GM12865 (cell line): ENCODE results near the gene BCAS4.

Source experiments
- DNase-seq: peaks from one replicate; pipeline ENCODE4 v3.0.0; 2010; ENCODE audit warnings: low read depth
- H3K4me3 ChIP-seq: 2 replicates; pipeline ENCODE4 v1.5.1; 2011; ENCODE audit warnings: mild to moderate bottlenecking, low read depth, low read length, control low read depth
- CTCF ChIP-seq: IDR thresholded peaks from 2 replicates; pipeline ENCODE4 v1.5.1; 2011; ENCODE audit warnings: low read length, control low read depth, low read depth, inconsistent platforms; ENCODE audit not compliant: insufficient read depth; ENCODE audit errors: missing control alignments

The BCAS4 gene

DNA sequence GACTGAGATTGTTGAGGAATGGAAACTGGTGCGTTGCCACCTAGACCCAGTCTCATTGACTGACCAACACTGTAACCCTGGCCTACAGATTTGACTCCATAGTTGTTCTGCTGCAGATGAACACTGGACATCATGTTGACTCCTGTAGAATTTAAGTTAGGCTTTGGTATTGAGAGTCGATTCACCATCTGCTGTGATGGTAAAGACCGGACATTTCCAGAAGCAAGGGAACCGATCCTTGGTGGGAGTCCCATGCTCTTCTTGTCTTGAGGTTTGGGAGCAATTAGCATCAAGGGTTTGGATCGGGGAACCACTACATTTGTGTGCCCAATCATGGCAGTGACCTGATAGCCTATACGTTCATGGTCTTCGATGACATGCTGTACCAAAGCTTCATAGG is 98.8 kb downstream of the BCAS4 start:
- no peak for TF ChIP-seq CTCF
- DNase-seq = no peak
- no peak overlapping the region for H3K4me3 ChIP-seq

DNA sequence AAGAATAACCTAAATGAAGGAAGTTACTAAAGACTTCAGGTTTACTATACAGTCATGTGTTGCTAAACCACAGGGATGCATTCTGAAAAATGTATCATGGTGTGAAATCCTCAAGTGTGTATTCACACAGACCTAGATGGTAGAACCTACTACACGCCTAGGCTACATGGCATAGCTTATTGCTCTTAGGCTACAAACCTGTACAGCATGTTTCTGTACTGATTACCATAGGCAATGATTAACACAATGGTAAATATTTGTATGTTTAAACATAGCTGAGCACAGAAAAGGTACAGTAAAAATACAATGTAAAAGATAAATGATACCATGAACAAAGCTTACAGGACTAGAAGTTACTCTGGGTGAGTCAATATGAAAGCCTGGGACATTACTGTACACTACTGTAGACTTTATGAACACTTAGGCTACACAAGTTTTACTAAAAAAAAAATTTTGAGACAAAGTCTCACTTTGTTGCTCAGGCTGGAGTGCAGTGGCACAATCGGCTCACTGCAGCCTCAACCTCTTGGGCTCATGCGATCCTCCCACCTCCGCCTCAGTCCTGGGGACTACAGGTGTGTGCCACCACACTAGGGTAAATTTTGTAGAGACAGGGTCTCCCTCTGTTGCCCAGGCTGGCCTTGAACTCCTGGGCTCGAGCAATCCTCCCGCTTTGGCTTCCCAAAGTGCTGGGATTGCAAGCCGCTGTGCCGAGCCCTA is 100.4 kb downstream of the BCAS4 start:
- TF ChIP-seq CTCF = no peak
- no peak overlapping the region for H3K4me3 ChIP-seq
- DNase-seq = no peak

DNA sequence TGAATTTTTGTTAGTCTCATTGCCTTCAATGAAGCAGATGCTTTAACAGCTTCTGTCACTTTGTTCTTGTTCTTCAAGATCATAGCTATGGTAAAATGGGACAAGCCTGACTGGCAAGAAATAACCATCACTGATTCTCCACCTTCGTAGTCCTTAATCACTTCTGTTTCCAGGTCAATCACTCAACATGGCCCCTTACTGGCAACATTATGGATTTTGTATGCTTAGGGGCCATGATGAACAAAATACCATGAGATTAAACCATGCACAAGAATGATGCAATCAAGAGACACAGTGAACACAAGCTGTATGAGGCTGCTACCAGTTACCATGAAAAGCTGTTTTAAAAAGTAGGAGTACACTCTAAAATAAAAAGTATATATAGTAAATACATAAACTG is 103.6 kb downstream of the BCAS4 start:
- DNase-seq = no peak
- TF ChIP-seq CTCF = no peak
- H3K4me3 ChIP-seq = no peak overlapping the region

- no peak overlapping the region for H3K4me3 ChIP-seq
- no peak for TF ChIP-seq CTCF
- DNase-seq = no peak
Measured at GRCh38 chr20:50900261-50900660, 105.4 kb downstream of the BCAS4 start.

- TF ChIP-seq CTCF = no peak
- no peak for DNase-seq
- no peak overlapping the region for H3K4me3 ChIP-seq
Measured at GRCh38 chr20:50901301-50901700, 106.4 kb downstream of the BCAS4 start.

DNA sequence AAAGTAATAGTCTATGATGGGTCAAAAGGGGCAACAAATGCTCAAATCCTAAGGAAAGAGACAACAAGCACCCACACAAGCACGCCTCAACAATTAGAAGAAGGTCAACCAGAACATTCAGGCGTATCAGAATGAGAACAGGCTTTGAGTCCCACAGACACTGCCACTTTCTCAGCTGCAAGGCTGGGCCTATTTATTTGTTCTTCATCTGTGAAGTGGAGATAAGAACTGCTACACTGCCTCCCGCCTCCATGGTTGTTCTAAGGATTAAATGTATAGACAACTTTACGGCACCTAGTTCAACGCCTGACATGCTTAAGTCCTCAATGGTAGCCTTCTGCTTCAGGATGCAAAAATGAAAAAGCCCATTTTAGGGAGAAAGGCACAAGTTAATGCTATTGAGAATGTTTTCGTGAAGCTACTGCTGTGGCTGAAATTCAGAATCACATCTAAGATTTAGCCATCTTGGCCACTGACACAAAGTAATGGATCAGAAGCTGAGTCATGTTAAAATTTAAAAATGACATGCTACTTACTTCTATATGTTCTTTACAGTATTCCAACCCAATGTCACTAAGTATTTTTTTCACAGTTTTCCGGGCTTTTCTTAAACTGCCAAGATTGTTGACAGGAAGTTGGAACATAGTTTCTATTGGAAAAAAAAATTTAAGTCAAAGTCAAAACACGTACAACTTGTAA is 108.6 kb downstream of the BCAS4 start:
- TF ChIP-seq CTCF = no peak
- H3K4me3 ChIP-seq = no peak overlapping the region
- no peak for DNase-seq

GRCh38 chr20:50904067-50904570 is 109.3 kb downstream of the BCAS4 start:
- no peak for DNase-seq
- no peak overlapping the region for H3K4me3 ChIP-seq
- TF ChIP-seq CTCF = no peak
